ENCODE data around the gene NR2C1.
A peak's percentile ranks its signal among the peaks of the same experiment; 100 is the strongest.

Gene NR2C1

DNA sequence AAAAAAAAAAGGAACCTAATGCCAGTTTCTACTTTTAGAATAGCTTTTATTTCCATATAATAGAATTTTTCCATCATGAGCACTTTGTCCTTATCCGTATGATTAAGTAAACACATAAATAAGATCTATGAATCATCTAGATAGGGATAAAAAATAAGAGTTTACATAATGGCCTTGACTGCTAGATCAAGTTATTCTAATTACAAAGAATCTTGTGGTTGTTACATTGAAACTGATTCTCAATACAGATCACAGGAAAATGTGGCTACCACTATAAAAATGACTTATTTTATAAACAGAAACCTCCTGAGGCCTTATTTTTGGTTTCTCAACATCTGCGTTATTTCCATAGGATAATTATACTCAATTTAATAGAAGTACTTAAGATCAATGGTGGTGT lies 35.5 kb downstream of the NR2C1 start:
- peaks cover 85% of the 10 kb centered on the region for H3K36me3 ChIP-seq (ENCODE audit: insufficient read depth, low read depth, low read length)

DNA sequence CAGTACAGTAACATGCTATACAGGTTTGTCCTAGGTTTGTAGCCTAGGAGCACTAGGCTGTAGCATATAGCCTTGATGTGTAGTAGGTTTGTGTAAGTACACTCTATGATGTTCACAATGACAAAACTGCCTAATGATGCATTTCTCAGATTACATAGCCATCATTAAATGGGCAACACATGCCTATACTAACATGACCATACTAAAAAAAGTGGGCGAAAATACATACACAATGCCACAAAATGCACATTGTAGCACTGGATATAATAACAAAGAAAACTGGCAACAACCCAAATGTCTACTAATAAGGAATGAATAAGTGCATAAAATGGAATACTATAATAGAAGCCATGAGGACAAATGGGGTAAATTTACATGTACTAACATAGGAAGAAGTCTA lies 38.7 kb downstream of the NR2C1 start:
- H3K9me3 ChIP-seq (ENCODE audit: insufficient read depth, low read depth, low read length), result no peaks in the 10 kb centered on the region
- peaks cover 85% of the 10 kb centered on the region for H3K36me3 ChIP-seq (ENCODE audit: insufficient read depth, low read depth, low read length)
- H3K27me3 ChIP-seq (ENCODE audit: insufficient read depth, low read length), result no peaks in the 10 kb centered on the region
- no peak overlapping the region for H3K9ac ChIP-seq (ENCODE audit: low read depth, low read length)
- H3K27ac ChIP-seq (ENCODE audit: low read length), result no peak overlapping the region
- H3K4me1 ChIP-seq (ENCODE audit: insufficient read depth, low read length), result no peaks in the 10 kb centered on the region
- H3K4me3 ChIP-seq (ENCODE audit: low read length), result no peak overlapping the region

More for the DNA sequence above, 35.5 kb downstream of the NR2C1 start:
- no peaks in the 10 kb centered on the region for H3K9me3 ChIP-seq (ENCODE audit: insufficient read depth, low read depth, low read length)
- no peaks in the 10 kb centered on the region for H3K4me1 ChIP-seq (ENCODE audit: insufficient read depth, low read length)
- no peak overlapping the region for H3K4me3 ChIP-seq (ENCODE audit: low read length)
- no peaks in the 10 kb centered on the region for H3K27me3 ChIP-seq (ENCODE audit: insufficient read depth, low read length)
- H3K27ac ChIP-seq (ENCODE audit: low read length), result no peak overlapping the region
- no peak overlapping the region for H3K9ac ChIP-seq (ENCODE audit: low read depth, low read length)

DNA sequence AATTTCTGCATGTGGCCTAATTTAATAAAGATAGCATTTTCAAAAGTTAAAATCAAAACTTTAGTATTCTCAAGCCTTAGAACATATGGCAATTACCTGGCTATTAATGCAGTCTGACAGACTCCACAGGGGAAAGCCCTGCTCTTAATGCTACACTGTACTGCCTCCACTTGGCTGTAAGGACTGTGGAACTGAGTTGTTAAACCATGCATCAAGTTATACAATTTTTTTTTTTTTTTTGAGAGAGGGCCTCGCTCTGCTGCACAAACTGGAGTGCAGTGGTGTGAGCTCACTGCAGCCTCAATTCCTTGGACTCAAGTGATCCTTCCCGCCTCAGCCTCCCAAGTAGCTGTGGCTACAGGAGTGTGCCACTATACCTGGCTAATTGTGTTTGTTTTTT lies 50.9 kb downstream of the NR2C1 start:
- H3K9ac ChIP-seq (ENCODE audit: low read depth, low read length), result no peak overlapping the region
- peaks cover 36% of the 10 kb centered on the region for H3K36me3 ChIP-seq (ENCODE audit: insufficient read depth, low read depth, low read length)
- no peaks in the 10 kb centered on the region for H3K4me1 ChIP-seq (ENCODE audit: insufficient read depth, low read length)
- no peak overlapping the region for H3K27ac ChIP-seq (ENCODE audit: low read length)
- no peaks in the 10 kb centered on the region for H3K27me3 ChIP-seq (ENCODE audit: insufficient read depth, low read length)
- H3K4me3 ChIP-seq (ENCODE audit: low read length), result no peak overlapping the region
- H3K9me3 ChIP-seq (ENCODE audit: insufficient read depth, low read depth, low read length), result no peaks in the 10 kb centered on the region

- Histone ChIP-seq H3K4me1 (ENCODE audit: insufficient read depth, low read length) (no peaks in the 10 kb centered on the region), H3K36me3 (ENCODE audit: insufficient read depth, low read depth, low read length) (peaks cover 14% of the 10 kb centered on the region; the same call in 1 of the 2 replicates), H3K4me3 (ENCODE audit: low read length) (no peak overlapping the region), H3K9me3 (ENCODE audit: insufficient read depth, low read depth, low read length) (no peaks in the 10 kb centered on the region), H3K27ac (ENCODE audit: low read length) (no peak overlapping the region), H3K27me3 (ENCODE audit: insufficient read depth, low read length) (no peaks in the 10 kb centered on the region), H3K9ac (ENCODE audit: low read depth, low read length) (no peak overlapping the region)
These were observed 55.9 kb downstream of the NR2C1 start for GRCh38 chr12:95017482-95017881.

DNA sequence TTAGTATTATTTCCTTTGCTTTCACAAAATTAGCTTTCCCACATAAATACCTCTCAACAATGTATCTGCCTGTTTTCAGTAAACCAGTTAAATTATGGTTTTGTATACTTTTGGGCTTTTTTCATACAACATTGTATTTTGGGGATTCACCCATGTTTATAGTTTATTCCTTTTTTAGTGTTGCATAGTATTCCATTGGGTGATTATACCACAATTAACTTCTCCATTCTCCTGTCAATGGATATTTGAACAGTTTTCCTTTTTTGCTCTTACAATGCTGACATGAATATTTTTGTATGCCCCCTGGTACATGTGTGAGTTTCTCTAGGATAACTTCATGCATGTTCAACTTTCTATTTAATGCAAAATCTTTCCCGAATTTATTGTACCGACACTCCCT lies 57.3 kb downstream of the NR2C1 start:
- Histone ChIP-seq H3K27ac (ENCODE audit: low read length) (no peak overlapping the region), H3K36me3 (ENCODE audit: insufficient read depth, low read depth, low read length) (peaks cover 3% of the 10 kb centered on the region; the same call in 1 of the 2 replicates), H3K9me3 (ENCODE audit: insufficient read depth, low read depth, low read length) (no peaks in the 10 kb centered on the region), H3K27me3 (ENCODE audit: insufficient read depth, low read length) (no peaks in the 10 kb centered on the region), H3K9ac (ENCODE audit: low read depth, low read length) (no peak overlapping the region), H3K4me3 (ENCODE audit: low read length) (no peak overlapping the region), H3K4me1 (ENCODE audit: insufficient read depth, low read length) (no peaks in the 10 kb centered on the region)

GRCh38 chr12:95014554-95014953 lies 58.9 kb downstream of the NR2C1 start:
- Histone ChIP-seq H3K36me3 (ENCODE audit: insufficient read depth, low read depth, low read length) (no peaks in the 10 kb centered on the region), H3K9me3 (ENCODE audit: insufficient read depth, low read depth, low read length) (no peaks in the 10 kb centered on the region), H3K27me3 (ENCODE audit: insufficient read depth, low read length) (no peaks in the 10 kb centered on the region), H3K4me3 (ENCODE audit: low read length) (no peak overlapping the region), H3K27ac (ENCODE audit: low read length) (no peak overlapping the region), H3K4me1 (ENCODE audit: insufficient read depth, low read length) (no peaks in the 10 kb centered on the region), H3K9ac (ENCODE audit: low read depth, low read length) (no peak overlapping the region)

- H3K36me3 ChIP-seq (ENCODE audit: insufficient read depth, low read depth, low read length), result 0 out of 2 replicates have a peak, but pooled peaks cover 4% of the 10 kb centered on the region
- peaks cover 3% of the 10 kb centered on the region; the same call in 1 of the 2 replicates for H3K4me1 ChIP-seq (ENCODE audit: insufficient read depth, low read length)
- H3K27me3 ChIP-seq (ENCODE audit: insufficient read depth, low read length), result no peaks in the 10 kb centered on the region
- H3K4me3 ChIP-seq (ENCODE audit: low read length), result no peak overlapping the region
- no peaks in the 10 kb centered on the region; the same call in 1 of the 2 replicates for H3K9me3 ChIP-seq (ENCODE audit: insufficient read depth, low read depth, low read length)
- H3K27ac ChIP-seq (ENCODE audit: low read length), result no peak overlapping the region
- no peak overlapping the region for H3K9ac ChIP-seq (ENCODE audit: low read depth, low read length)
These were observed 67.2 kb downstream of the NR2C1 start for GRCh38 chr12:95006206-95006605.

GRCh38 chr12:95004610-95005009 lies 68.8 kb downstream of the NR2C1 start:
- Histone ChIP-seq H3K4me1 (ENCODE audit: insufficient read depth, low read length) (peaks cover 3% of the 10 kb centered on the region; the same call in 1 of the 2 replicates), H3K36me3 (ENCODE audit: insufficient read depth, low read depth, low read length) (peaks cover 12% of the 10 kb centered on the region; the same call in 1 of the 2 replicates)

DNA sequence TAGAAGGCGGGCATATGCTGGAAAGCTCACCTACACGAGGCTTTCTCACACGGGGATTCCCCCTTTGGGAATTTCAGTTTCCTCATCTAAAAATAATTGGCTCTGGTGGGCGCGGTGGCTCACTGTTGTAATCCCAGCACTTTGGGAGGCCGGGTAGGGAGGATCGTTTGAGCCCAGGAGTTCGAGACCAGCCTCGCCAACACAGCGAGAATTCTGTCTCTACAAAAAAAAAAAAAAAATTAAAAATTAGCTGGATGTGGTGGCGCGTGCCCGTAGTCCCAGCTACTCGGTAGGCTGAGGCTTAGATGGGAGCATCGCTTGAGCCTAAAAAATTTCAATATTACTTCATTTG lies 69.5 kb downstream of the NR2C1 start:
- no peaks in the 10 kb centered on the region for H3K27me3 ChIP-seq (ENCODE audit: insufficient read depth, low read length)
- H3K9ac ChIP-seq (ENCODE audit: low read depth, low read length), result no peak overlapping the region; the same call in 1 of the 2 replicates
- H3K9me3 ChIP-seq (ENCODE audit: insufficient read depth, low read depth, low read length), result no peaks in the 10 kb centered on the region; the same call in 1 of the 2 replicates
- no peak overlapping the region for H3K27ac ChIP-seq (ENCODE audit: low read length)
- peaks cover 3% of the 10 kb centered on the region; the same call in 1 of the 2 replicates for H3K4me1 ChIP-seq (ENCODE audit: insufficient read depth, low read length)
- H3K4me3 ChIP-seq (ENCODE audit: low read length), result peak overlapping the region; percentile 90; the same call in 1 of the 2 replicates
- peaks cover 12% of the 10 kb centered on the region; the same call in 1 of the 2 replicates for H3K36me3 ChIP-seq (ENCODE audit: insufficient read depth, low read depth, low read length)

More at GRCh38 chr12:95004610-95005009, 68.8 kb downstream of the NR2C1 start:
- Histone ChIP-seq H3K9me3 (ENCODE audit: insufficient read depth, low read depth, low read length) (no peaks in the 10 kb centered on the region; the same call in 1 of the 2 replicates), H3K27ac (ENCODE audit: low read length) (no peak overlapping the region), H3K4me3 (ENCODE audit: low read length) (no peak overlapping the region), H3K27me3 (ENCODE audit: insufficient read depth, low read length) (no peaks in the 10 kb centered on the region), H3K9ac (ENCODE audit: low read depth, low read length) (no peak overlapping the region)

- peak within 1 kb of the TSS; percentile 94 for H3K9ac ChIP-seq (ENCODE audit: low read depth, low read length)
- H3K36me3 ChIP-seq (ENCODE audit: insufficient read depth, low read depth, low read length), result peaks cover 12% of the 10 kb centered on the region; the same call in 1 of the 2 replicates
- H3K27ac ChIP-seq (ENCODE audit: low read length), result peak within 1 kb of the TSS; percentile 35
- no peaks in the 10 kb centered on the region; the same call in 1 of the 2 replicates for H3K9me3 ChIP-seq (ENCODE audit: insufficient read depth, low read depth, low read length)
- H3K4me3 ChIP-seq (ENCODE audit: low read length), result peak within 1 kb of the TSS; percentile 90
- H3K27me3 ChIP-seq (ENCODE audit: insufficient read depth, low read length), result no peaks in the 10 kb centered on the region
- H3K4me1 ChIP-seq (ENCODE audit: insufficient read depth, low read length), result peaks cover 3% of the 10 kb centered on the region; the same call in 1 of the 2 replicates
These were observed 70.1 kb downstream of the NR2C1 start, which contains the start of gene NDUFA12 for GRCh38 chr12:95003213-95003920. TSS of gene NDUFA12 (minus strand) at chr12:95003697. CDS start at chr12:95003680, 17 bp downstream.

GRCh38 chr12:95002754-95003153 lies 70.7 kb downstream of the NR2C1 start:
- peak overlapping the region; percentile 35 for H3K27ac ChIP-seq (ENCODE audit: low read length)
- peaks cover 12% of the 10 kb centered on the region; the same call in 1 of the 2 replicates for H3K36me3 ChIP-seq (ENCODE audit: insufficient read depth, low read depth, low read length)
- peaks cover 3% of the 10 kb centered on the region; the same call in 1 of the 2 replicates for H3K4me1 ChIP-seq (ENCODE audit: insufficient read depth, low read length)
- peak overlapping the region; percentile 94; the same call in 1 of the 2 replicates for H3K9ac ChIP-seq (ENCODE audit: low read depth, low read length)
- no peaks in the 10 kb centered on the region; the same call in 1 of the 2 replicates for H3K9me3 ChIP-seq (ENCODE audit: insufficient read depth, low read depth, low read length)
- peak overlapping the region; percentile 90 for H3K4me3 ChIP-seq (ENCODE audit: low read length)
- no peaks in the 10 kb centered on the region for H3K27me3 ChIP-seq (ENCODE audit: insufficient read depth, low read length)

DNA sequence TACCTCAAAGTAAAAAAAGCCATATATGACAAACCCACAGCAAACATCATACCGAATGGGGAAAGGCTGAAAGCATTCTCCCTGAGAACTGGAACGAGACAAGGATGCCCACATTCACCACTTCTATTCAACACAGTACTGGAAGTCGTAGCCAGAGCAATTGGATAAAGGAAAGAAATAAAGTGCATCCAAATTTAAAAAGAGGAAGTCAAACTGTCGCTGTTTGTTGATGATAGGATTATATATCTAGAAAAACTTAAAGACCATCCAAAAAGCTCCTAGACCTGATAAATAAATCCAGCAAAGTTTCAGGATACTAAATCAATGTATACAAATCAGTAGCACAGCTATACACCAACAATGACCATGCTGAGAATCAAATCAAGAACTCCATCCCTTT lies 75.1 kb downstream of the NR2C1 start:
- Histone ChIP-seq H3K9ac (ENCODE audit: low read depth, low read length) (no peak overlapping the region), H3K9me3 (ENCODE audit: insufficient read depth, low read depth, low read length) (no peaks in the 10 kb centered on the region), H3K27me3 (ENCODE audit: insufficient read depth, low read length) (no peaks in the 10 kb centered on the region), H3K36me3 (ENCODE audit: insufficient read depth, low read depth, low read length) (peaks cover 21% of the 10 kb centered on the region), H3K4me1 (ENCODE audit: insufficient read depth, low read length) (peaks cover 3% of the 10 kb centered on the region; the same call in 1 of the 2 replicates), H3K4me3 (ENCODE audit: low read length) (no peak overlapping the region), H3K27ac (ENCODE audit: low read length) (no peak overlapping the region)

All from iPS-20b (cell line).